HG02610 (cell line): ENCODE data around the gene ANKRD30A.
"Not testable (repeated sequence)": the region's sequence is repeated elsewhere in the genome, so short reads cannot be mapped to it uniquely, and the experiment has no call there.

Experiments used
- ATAC-seq: cut with Tn5 transposase; IDR thresholded peaks from one replicate; pipeline ENCODE4 v1.9.1; 2021; ENCODE audit warnings: mild to moderate bottlenecking, moderate library complexity; ENCODE audit not compliant: unreplicated experiment

ANKRD30A gene

DNA sequence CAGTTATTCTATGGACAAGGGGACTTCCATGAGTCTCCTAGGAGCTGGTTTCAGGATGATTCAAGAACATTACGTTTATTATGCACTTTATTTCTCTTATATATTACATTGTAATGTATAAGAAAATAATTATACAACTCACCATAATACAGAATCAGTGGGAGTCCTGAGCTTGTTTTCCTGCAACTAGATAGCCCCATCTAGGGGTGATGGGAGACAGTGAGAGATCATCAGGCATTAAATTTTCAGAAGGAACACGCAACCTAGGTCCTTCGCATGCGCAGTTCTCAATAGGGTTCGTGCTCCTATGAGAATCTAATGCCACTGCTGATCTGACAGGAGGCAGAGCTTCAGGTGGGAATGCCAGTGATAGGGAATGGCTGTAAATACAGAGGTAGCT lies 137.9 kb downstream of the ANKRD30A start:
- ATAC-seq: no peak

DNA sequence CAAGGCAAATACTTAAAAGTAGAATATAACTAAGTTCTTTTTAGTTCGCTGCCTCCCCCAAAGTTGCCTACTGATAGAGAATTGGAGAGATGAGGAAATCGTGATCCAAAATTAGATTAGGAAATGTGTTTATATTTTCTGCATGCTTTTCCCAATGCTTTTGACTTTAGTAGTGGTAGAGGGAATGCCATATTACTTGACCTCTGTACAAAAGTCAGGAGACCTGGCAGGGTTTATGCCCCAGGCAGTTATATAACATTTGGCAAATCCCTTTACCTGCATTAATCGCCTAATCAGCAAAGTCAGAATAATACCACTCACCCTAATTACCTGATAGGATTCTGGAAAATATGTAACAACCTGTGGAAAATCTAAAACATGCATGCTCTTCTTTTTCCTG lies 142.9 kb downstream of the ANKRD30A start:
- ATAC-seq: no peak

DNA sequence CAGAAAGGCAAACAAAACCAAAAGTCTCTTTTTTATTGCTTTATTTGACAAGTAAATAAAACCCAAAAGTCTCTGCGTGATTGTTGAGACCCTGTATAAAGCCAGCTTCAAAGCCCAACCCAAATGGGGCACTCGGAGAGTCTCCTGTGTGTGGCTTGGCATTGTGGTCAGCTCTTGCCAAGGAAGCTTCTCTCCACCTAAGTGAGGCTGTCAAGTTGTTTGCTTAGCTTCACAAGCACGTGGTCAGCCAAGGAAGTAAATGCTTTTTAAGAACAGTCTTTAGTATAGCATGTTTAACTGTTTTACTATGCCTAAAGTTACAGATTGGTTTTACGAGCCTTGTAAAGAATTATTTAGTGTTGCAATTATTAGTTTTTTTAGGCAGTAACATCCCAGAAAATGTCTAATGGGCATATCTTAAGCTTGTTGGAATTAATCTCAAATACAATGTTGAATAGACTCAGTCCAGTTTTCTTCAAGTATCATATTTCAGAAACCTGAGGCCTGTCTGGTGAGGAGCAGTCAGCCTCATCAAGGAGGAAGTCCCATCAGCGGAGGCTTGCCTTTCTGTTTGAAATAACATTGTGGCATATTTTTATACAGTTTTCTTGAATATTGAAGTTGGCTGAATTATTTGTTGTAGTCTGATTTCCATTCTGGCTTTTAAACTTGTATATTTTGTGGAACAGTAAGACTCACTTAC lies 144.3 kb downstream of the ANKRD30A start:
- no peak for ATAC-seq

DNA sequence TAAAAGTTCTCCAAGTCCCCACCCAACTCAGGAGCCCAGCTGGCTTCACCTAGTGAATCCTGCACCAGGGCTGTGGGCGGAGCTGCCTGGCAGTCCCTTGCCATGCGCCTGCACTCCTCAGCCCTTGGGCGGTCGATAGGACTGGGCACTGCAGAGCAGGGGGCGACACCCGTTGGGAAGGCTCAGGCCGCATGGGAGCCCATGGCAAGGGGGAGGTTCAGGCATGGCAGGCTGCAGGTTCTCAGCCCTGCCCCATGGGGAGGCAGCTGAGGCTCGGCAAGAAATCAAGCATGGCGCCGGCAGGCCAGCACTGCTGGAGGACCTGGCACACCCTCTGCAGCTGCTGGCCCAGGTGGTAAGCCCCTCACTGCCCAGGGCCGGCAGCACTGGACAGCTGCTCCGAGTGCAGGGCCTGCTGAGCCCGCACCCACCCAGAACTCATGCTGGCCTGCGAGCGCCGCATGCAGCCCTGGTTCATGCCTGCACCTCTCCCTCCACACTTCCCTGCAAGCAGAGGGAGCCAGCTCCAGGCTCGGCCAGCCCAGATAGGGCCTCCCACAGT lies 149.9 kb downstream of the ANKRD30A start:
- no peak for ATAC-seq

DNA sequence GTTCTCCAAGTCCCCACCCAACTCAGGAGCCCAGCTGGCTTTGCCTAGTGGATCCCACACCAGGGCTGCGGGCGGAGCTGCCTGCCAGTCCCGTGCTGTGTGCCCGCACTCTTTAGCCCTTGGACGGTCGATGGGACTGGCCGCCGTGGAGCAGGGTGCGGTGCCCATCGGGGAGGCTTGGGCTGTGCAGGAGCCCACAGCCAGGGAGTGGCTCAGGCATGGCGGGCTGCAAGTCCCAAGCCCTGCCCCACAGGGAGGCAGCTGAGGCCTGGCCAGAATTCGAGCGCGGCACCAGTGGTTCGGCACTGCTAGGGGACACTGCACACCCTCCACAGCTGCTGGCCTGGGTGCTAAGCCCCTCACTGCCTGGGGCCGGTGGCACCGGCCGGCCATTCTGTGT lies 159.7 kb downstream of the ANKRD30A start:
- ATAC-seq: no peak

DNA sequence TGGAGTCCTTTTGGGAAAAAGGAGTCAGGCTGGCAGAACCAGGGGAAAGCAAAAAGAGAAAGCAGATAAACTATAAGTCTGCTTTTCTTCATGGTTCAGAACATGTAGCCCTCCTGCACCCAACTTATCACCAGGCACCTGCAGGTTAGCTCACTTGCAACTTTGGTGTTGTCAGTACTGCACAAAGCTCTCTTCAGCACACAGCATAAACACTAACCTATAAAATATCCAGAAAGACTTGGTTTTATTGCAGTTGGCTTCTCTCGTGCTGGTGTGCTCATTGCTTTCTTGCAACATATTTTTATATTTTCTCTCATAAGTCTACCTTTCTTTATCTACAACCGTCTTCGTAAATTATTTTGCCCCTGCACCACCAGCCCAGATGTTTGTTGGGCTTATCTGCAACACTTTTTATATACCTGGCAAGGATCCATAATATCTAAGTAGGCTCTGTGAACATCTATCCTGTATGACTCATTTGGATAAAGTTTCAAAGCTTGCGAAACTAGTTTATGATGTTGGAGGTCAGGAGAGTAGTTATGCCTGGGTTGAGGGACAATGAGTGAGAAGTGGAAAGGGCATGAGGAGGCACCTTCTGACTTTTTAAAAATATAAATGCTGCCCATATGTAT lies 164.6 kb downstream of the ANKRD30A start:
- no peak for ATAC-seq

DNA sequence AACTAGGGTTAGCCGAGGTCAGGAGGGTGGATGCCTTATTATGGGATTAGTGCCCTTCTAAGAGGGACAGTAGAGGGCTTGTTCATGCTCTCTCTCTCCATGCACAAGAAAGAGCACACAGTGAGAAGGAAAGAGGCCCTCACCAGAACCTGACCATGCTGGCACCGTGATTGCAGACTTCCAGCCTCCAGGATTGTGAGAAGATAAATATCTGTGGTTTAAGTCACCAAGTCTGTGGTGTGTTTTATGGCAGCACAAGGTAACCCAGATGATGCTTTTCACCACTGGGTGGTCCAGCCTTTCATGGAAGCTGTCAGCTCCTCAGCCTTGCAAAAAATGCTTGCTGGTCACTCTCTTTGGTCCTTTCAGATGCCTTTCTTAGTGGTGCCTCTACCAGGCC lies 175.9 kb downstream of the ANKRD30A start:
- ATAC-seq: no peak

GRCh38 chr10:37304036-37304435 lies 178.6 kb downstream of the ANKRD30A start:
- ATAC-seq: no peak

DNA sequence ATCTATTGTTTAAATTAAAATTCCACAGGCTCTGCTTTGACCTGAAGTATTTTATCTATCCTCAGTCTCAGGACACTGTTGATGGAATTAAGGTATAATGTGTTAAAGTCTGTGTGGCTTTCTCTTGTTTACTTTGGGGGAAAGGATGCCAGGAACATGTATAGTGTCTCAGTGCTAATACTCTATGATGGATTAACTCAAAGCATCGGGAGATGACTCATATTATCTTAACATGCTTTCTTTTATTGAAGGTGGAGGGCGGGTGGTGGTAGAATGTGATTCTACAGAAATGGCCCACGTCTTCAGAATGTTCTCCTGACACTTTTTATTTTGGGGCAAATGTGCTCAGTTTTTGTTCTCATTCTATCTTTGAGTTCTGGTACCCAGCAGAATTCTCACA lies 189.0 kb downstream of the ANKRD30A start:
- ATAC-seq: no peak

GRCh38 chr10:37314862-37315261 lies 189.5 kb downstream of the ANKRD30A start:
- no peak for ATAC-seq

GRCh38 chr10:37344413-37344812 lies 219.0 kb downstream of the ANKRD30A start:
- no peak for ATAC-seq

DNA sequence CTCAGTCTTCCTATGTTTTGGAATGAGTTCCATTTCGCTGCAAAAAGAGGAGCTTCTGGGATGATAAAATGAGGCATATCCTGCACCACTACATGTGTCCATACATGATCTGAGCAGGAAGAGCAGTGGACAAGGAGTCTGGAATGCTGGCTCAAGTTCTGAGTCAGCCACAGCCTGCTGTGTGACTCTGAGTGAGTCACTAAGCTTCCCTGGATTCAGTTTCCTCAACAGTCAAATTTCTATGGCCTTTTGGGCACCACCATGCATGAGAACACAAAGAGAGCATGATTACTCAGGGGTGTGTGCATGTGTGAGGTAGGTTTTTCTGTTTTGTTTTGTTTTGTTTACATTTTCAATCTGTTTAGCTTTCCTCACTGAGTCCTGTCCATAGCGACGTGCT lies 254.6 kb downstream of the ANKRD30A start:
- no peak for ATAC-seq

DNA sequence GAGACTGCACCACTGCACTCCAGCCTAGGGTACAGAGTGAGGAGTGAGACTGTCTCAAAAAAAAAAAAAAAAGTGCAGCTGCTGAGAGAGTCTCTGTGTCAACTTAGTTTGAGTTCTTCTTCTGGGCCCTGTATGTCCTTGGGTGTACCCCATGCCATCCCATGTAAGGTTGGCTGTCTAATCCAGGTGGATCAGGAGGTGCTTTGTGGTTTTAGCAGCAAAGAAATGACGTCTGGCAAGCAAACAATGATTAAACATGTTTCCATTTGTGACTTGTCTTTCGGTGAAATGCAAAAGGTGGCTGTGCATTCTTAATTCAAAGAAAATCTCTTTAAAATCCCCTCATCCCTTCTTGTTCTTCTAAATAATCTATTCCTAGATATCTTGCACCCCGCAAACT lies 255.9 kb downstream of the ANKRD30A start:
- ATAC-seq: no peak

- ATAC-seq: no peak
Measured at GRCh38 chr10:37384923-37385322, 259.5 kb downstream of the ANKRD30A start.

- ATAC-seq: no peak
Measured at GRCh38 chr10:37390926-37391325, 265.5 kb downstream of the ANKRD30A start.

GRCh38 chr10:37400774-37401173 lies 275.4 kb downstream of the ANKRD30A start:
- ATAC-seq: not testable (repeated sequence)

DNA sequence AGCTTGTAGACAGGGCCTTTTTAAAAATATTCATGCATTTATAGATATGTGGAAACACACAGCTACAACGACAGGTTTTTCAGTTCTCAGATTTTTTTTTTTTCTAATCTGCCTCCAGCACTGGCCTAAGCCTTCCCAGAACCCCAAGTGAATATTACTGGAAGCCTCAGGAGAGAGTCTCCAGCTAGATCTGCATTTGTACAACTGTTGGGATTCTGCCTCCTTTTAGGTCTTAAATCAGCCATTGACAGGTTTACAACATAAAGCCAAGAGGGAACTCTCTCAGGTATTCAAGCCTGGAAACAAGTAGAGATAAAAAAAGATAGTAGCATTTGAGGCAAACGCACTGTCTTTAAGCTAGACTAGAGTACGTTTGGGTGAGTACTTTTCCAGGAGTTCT lies 275.8 kb downstream of the ANKRD30A start:
- no peak for ATAC-seq

DNA sequence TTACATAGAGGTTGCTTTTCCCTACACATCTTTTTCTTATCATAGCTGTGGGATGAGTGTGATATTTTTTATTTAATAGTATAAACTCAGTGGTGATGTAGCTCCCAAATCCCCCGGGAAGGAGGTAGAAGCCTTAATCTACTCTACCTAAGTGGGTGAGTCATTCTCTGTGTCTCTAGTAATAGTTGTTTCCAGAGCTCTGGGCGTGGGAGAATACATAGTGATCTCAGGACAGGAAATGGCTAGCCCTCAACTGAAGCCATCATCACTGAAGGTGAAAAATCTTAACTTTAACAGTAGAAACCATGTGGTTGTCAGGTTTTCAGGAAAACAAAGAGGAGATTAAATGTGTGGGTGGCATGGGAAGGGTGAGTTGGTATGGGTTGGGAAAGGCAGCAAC lies 278.4 kb downstream of the ANKRD30A start:
- no peak for ATAC-seq
